IMR-90 (cell line): Measurements from ENCODE around the gene CD8A. TPM values are rescaled to one million over a fixed set of nuclear protein-coding genes. Genes with fewer than 3 reads are reported as not detected.
"Not testable (repeated sequence)": the region's sequence is repeated elsewhere in the genome, so short reads cannot be mapped to it uniquely, and the experiment has no call there.

Source experiments
- ATAC-seq: fragments of 200-7000 bp; cut with Tn5 transposase; 2 replicates; pipeline ENCODE4 v1.9.1; 2020; ENCODE audit warnings: low read depth, mild to moderate bottlenecking, moderate library complexity
- BruUV-seq: library from RNA; stranded (reverse); fragments of 400-500 nt; replicated peaks from 2 replicates; lab custom pipeline; 2021; lab: Mats Ljungman, UMichigan
- CTCF ChIA-PET: fragments of 300-600 bp; formaldehyde crosslinking; extraction: SDS; loops from one replicate; lab custom pipeline; 2021; ENCODE audit warnings: antibody characterized with exemption; lab: Yijun Ruan, JAX
- POLR2A ChIA-PET: fragments of 300-600 bp; sonication (Branson Sonifier 250); formaldehyde crosslinking; loops from one replicate; lab custom pipeline; 2022; ENCODE audit warnings: antibody characterized with exemption; ENCODE audit not compliant: unreplicated experiment; lab: Charles Lee
- DNase-seq: peaks from one replicate; pipeline ENCODE4 v3.0.0; 2013
- H2AFZ ChIP-seq: replicated peaks from 2 replicates; pipeline ENCODE3; 2013; ENCODE audit warnings: low read length, mild to moderate bottlenecking; ENCODE audit not compliant: poor library complexity
- H2AK5ac ChIP-seq: 2 replicates; pipeline ENCODE4 v1.6.1; 2013; ENCODE audit warnings: low read depth, low read length, inconsistent platforms
- H2AK9ac ChIP-seq: replicated peaks from 2 replicates; pipeline ENCODE3; 2013; ENCODE audit warnings: mild to moderate bottlenecking, low read depth, low read length, moderate library complexity; ENCODE audit not compliant: poor library complexity
- H2BK120ac ChIP-seq: 2 replicates; pipeline ENCODE4 v1.6.1; 2013; ENCODE audit warnings: low read depth, low read length, inconsistent platforms
- H2BK15ac ChIP-seq: 3 replicates; pipeline ENCODE4 v1.6.1; 2013; ENCODE audit warnings: low read depth, low read length, inconsistent platforms
- H2BK20ac ChIP-seq: 2 replicates; pipeline ENCODE4 v1.6.1; 2013; ENCODE audit warnings: low read depth, mild to moderate bottlenecking, inconsistent platforms, low read length, moderate library complexity
- H2BK5ac ChIP-seq: 2 replicates; pipeline ENCODE4 v1.6.1; 2013; ENCODE audit warnings: mild to moderate bottlenecking, low read depth, low read length, inconsistent platforms; ENCODE audit not compliant: poor library complexity, severe bottlenecking
- H3K14ac ChIP-seq: replicated peaks from 2 replicates; pipeline ENCODE4 v1.6.1; 2013; ENCODE audit warnings: low read depth, low read length, inconsistent platforms
- H3K18ac ChIP-seq: 2 replicates; pipeline ENCODE4 v1.6.1; 2013; ENCODE audit warnings: low read depth, low read length, control low read depth
- H3K23ac ChIP-seq: 2 replicates; pipeline ENCODE4 v1.6.1; 2013; ENCODE audit warnings: low read depth, low read length, inconsistent platforms
- H3K27ac ChIP-seq: 2 replicates; pipeline ENCODE4 v1.5.1; 2013; ENCODE audit warnings: mild to moderate bottlenecking, control low read depth, low read length; ENCODE audit not compliant: insufficient read depth
- H3K27me3 ChIP-seq: 2 replicates; pipeline ENCODE4 v1.6.1; 2013; ENCODE audit warnings: low read length; ENCODE audit not compliant: control insufficient read depth, insufficient read depth
- H3K36me3 ChIP-seq: 2 replicates; pipeline ENCODE4 v1.6.1; 2013; ENCODE audit warnings: low read length, mixed read lengths; ENCODE audit not compliant: control insufficient read depth, insufficient read depth
- H3K4ac ChIP-seq: 2 replicates; pipeline ENCODE4 v1.6.1; 2013; ENCODE audit warnings: low read depth, low read length, inconsistent platforms
- H3K4me1 ChIP-seq: 2 replicates; pipeline ENCODE4 v1.6.1; 2013; ENCODE audit warnings: low read length, mixed read lengths; ENCODE audit not compliant: control insufficient read depth, insufficient read depth
- H3K4me2 ChIP-seq: 2 replicates; pipeline ENCODE4 v1.6.1; 2013; ENCODE audit warnings: low read depth, mild to moderate bottlenecking, control low read depth, low read length, moderate library complexity
- H3K4me3 ChIP-seq: 2 replicates; pipeline ENCODE4 v1.5.1; 2013; ENCODE audit warnings: low read depth, mild to moderate bottlenecking, control low read depth, low read length, moderate library complexity; ENCODE audit not compliant: insufficient read depth
- H3K56ac ChIP-seq: 2 replicates; pipeline ENCODE4 v1.6.1; 2013; ENCODE audit warnings: low read length, inconsistent platforms; ENCODE audit not compliant: insufficient read depth; ENCODE audit errors: extremely low read depth
- H3K79me1 ChIP-seq, 2 experiments: 2 replicates each; pipeline ENCODE4 v1.6.1; 2013; ENCODE audit warnings: low read length in 2 of 2, inconsistent platforms in 1 of 2, low read depth in 1 of 2
- H3K9ac ChIP-seq: 2 replicates; pipeline ENCODE4 v1.6.1; 2013; ENCODE audit warnings: low read depth, low read length, control low read depth
- H3K9me1 ChIP-seq: 2 replicates; pipeline ENCODE4 v1.6.1; 2013; ENCODE audit warnings: low read length, inconsistent platforms; ENCODE audit not compliant: insufficient read depth
- H3K9me3 ChIP-seq: 2 replicates; pipeline ENCODE4 v1.6.1; 2013; ENCODE audit warnings: low read length; ENCODE audit not compliant: control insufficient read depth, insufficient read depth
- H4K20me1 ChIP-seq: 2 replicates; pipeline ENCODE4 v1.6.1; 2013; ENCODE audit warnings: low read length, inconsistent platforms; ENCODE audit not compliant: insufficient read depth
- H4K5ac ChIP-seq: 2 replicates; pipeline ENCODE4 v1.6.1; 2013; ENCODE audit warnings: mild to moderate bottlenecking, low read depth, low read length, control low read depth
- H4K8ac ChIP-seq, 2 experiments: 2 replicates each; pipeline ENCODE4 v1.6.1; 2013; ENCODE audit warnings: low read depth in 2 of 2, low read length in 2 of 2, control low read depth in 1 of 2, inconsistent platforms in 1 of 2
- H4K91ac ChIP-seq: 2 replicates; pipeline ENCODE4 v1.6.1; 2013; ENCODE audit warnings: low read depth, low read length, inconsistent platforms; ENCODE audit not compliant: insufficient read depth
- WGBS, 2 experiments: methylation state at CpG; one replicate each; pipeline versions ENCODE4 v1.1.5 to v1.1.7; 2013; ENCODE audit warnings: missing lambda C conversion rate in 2 of 2; ENCODE audit not compliant: insufficient read length in 1 of 2; ENCODE audit errors: extremely low coverage in 2 of 2; 5-methylcytosine and 5-hydroxymethylcytosine counted together
- dilution Hi-C: fragments of 300-500 bp; cut with HindIII; formaldehyde crosslinking; loops from one replicate; pipeline ENCODE4 v1.14.3; 2018; ENCODE audit warnings: low sequenced_read_pairs; ENCODE audit not compliant: unreplicated experiment
- in situ Hi-C: fragments of 300-500 bp; cut with MboI; formaldehyde crosslinking; loops from 3 replicates; pipeline ENCODE4 v1.14.3; 2019; ENCODE audit warnings: low sequenced_read_pairs, inconsistent platforms, mixed read lengths
- intact Hi-C: fragments of 100-400 bp; cut with micrococcal nuclease; formaldehyde crosslinking; loops from 2 replicates; pipeline ENCODE4 v1.10.0; 2022
- polyA plus RNA-seq, 3 experiments: library from polyadenylated mRNA; depleted of rRNA; stranded (reverse); fragments of >200 nt; gene quantifications; 2 replicates each; pipeline ENCODE4 v1.2.3, GENCODE V29; 2012; ENCODE audit warnings: low replicate concordance in 1 of 3
- total RNA-seq: library from RNA; depleted of rRNA; stranded (reverse); fragments of >200 nt; gene quantifications from 2 replicates; pipeline ENCODE4 v1.2.3, GENCODE V29; 2012

The CD8A gene
- total and polyA plus RNA-seq, 2 of the 4 experiments (the other 2 are of a cell fraction), result not detected

DNA sequence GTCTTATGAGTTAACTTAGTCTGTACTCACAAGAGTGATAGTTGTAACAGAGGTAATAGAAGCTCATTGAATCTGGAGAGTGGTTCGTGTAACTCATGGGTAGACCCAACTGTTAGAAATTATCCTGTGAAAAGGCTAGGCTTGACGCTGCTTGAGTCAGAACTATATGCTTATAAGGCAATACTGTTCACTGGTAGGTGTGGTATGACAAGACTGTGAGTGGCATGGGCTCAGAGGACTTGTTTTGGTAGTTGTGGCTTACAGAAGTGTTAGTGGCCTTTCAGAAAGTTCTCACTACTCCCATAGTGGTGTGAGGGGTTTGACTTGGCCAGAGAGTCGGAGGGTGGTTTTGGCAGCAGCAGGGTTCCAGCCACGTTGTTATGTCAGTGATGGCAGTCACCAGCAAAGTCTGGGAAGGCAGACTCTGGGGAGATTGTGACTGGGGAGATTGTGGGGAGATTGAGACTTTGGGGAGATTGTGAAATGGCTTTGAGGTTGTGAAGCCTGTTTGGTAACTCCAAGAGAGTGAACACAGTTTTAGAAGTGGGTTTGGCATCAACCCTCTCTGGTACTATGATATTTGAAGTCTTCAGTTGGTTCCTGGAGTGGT lies 48.7 kb downstream of the CD8A start:
- H3K4me1 ChIP-seq, H3K56ac ChIP-seq, H2AK5ac ChIP-seq, H3K9ac ChIP-seq, H3K27me3 ChIP-seq, H2BK15ac ChIP-seq, H3K4me2 ChIP-seq, H3K9me1 ChIP-seq, in situ Hi-C loops, H3K36me3 ChIP-seq, H3K14ac ChIP-seq, H2AK9ac ChIP-seq, H2BK20ac ChIP-seq, H3K23ac ChIP-seq, H3K18ac ChIP-seq, H3K4ac ChIP-seq, H2BK5ac ChIP-seq, H3K27ac ChIP-seq, H3K4me3 ChIP-seq, CTCF ChIA-PET, H2BK120ac ChIP-seq, intact Hi-C loops, DNase-seq, dilution Hi-C loops, H3K9me3 ChIP-seq, POLR2A ChIA-PET, H2AFZ ChIP-seq, H4K20me1 ChIP-seq, H4K91ac ChIP-seq, H3K79me1 ChIP-seq, ATAC-seq, BruUV-seq, H4K8ac ChIP-seq, H4K5ac ChIP-seq: not testable (repeated sequence)
- no CpG with 5 or more reads among the region's 4 CpGs for WGBS, 2 experiments

- in situ Hi-C loops, CTCF ChIA-PET, H2AFZ ChIP-seq, ATAC-seq, H4K5ac ChIP-seq, H2AK9ac ChIP-seq, H4K8ac ChIP-seq, intact Hi-C loops, H3K9me1 ChIP-seq, H2BK15ac ChIP-seq, H3K56ac ChIP-seq, H3K9ac ChIP-seq, H2BK5ac ChIP-seq, H3K14ac ChIP-seq, H3K4me1 ChIP-seq, H2AK5ac ChIP-seq, H3K4me3 ChIP-seq, H4K20me1 ChIP-seq, H3K18ac ChIP-seq, H4K91ac ChIP-seq, H3K27me3 ChIP-seq, H3K36me3 ChIP-seq, POLR2A ChIA-PET, H2BK20ac ChIP-seq, H3K79me1 ChIP-seq, H3K9me3 ChIP-seq, H3K4ac ChIP-seq, DNase-seq, dilution Hi-C loops, H3K23ac ChIP-seq, H3K4me2 ChIP-seq, BruUV-seq, H3K27ac ChIP-seq, H2BK120ac ChIP-seq: not testable (repeated sequence)
- no CpG with 5 or more reads among the region's 11 CpGs for WGBS, 2 experiments
Measured at GRCh38 chr2:86739889-86740288, 50.8 kb downstream of the CD8A start.
